ENCODE data around the gene RSPH6A.

GRCh38 chr19:45774765-45775164, 40.3 kb downstream of the RSPH6A start:
- TF ChIP-seq, protein P1, sequence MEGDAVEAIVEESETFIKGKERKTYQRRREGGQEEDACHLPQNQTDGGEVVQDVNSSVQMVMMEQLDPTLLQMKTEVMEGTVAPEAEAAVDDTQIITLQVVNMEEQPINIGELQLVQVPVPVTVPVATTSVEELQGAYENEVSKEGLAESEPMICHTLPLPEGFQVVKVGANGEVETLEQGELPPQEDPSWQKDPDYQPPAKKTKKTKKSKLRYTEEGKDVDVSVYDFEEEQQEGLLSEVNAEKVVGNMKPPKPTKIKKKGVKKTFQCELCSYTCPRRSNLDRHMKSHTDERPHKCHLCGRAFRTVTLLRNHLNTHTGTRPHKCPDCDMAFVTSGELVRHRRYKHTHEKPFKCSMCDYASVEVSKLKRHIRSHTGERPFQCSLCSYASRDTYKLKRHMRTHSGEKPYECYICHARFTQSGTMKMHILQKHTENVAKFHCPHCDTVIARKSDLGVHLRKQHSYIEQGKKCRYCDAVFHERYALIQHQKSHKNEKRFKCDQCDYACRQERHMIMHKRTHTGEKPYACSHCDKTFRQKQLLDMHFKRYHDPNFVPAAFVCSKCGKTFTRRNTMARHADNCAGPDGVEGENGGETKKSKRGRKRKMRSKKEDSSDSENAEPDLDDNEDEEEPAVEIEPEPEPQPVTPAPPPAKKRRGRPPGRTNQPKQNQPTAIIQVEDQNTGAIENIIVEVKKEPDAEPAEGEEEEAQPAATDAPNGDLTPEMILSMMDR (conservative IDR thresholded peaks at IDR 0.05 in 1 of 2, IDR thresholded peaks at IDR 0.05 in 1 of 2; ENCODE audit: low read depth in 1 of 2, low read length in 2 of 2): no peak
- no peak for TF ChIP-seq EZH2 (IDR thresholded peaks at IDR 0.05; ENCODE audit: low read length, missing control alignments)

All from fibroblast of lung (primary cell).